PC-9 (cell line): ENCODE results near the gene LRRD1. TPM values are rescaled to one million over a fixed set of nuclear protein-coding genes. Genes with fewer than 3 reads are reported as not detected.

Experiments
- BruUV-seq: library from RNA; stranded (reverse); fragments of 400-500 nt; replicated peaks from 2 replicates; lab custom pipeline; 2021; lab: Mats Ljungman, UMichigan
- CTCF ChIA-PET: fragments of 300-600 bp; sonication (Branson Sonifier 250); formaldehyde crosslinking; loops from one replicate; lab custom pipeline; 2022; ENCODE audit warnings: antibody characterized with exemption; lab: Charles Lee
- POLR2A ChIA-PET: fragments of 300-600 bp; sonication (Branson Sonifier 250); formaldehyde crosslinking; loops from one replicate; lab custom pipeline; 2022; ENCODE audit warnings: antibody characterized with exemption; ENCODE audit not compliant: unreplicated experiment; lab: Charles Lee
- DNase-seq, 2 experiments: peaks; one replicate each; pipeline versions ENCODE4 v3.0.0 to v3.0.0-alpha.2; 2015 to 2022; ENCODE audit warnings: mixed read lengths in 1 of 2
- H2AFZ ChIP-seq: fragments of 200-600 bp; sonication (generic); 2 replicates; pipeline ENCODE4 v1.8.1; 2017; ENCODE audit warnings: antibody characterized with exemption
- H3F3A ChIP-seq: fragments of 200-600 bp; sonication (generic); 2 replicates; pipeline ENCODE4 v1.8.1; 2017; ENCODE audit warnings: antibody characterized with exemption, mild to moderate bottlenecking, low read depth; ENCODE audit not compliant: insufficient read depth
- H3K27ac ChIP-seq: fragments of 200-600 bp; sonication (generic); 2 replicates; pipeline ENCODE4 v1.6.1; 2016; ENCODE audit warnings: mixed run types
- H3K27me3 ChIP-seq: fragments of 200-600 bp; sonication (generic); 2 replicates; pipeline ENCODE4 v1.6.1; 2016; ENCODE audit warnings: low read depth, mixed run types; ENCODE audit not compliant: insufficient read depth
- H3K36me3 ChIP-seq: fragments of 200-600 bp; sonication (generic); 2 replicates; pipeline ENCODE4 v1.6.1; 2016; ENCODE audit warnings: low read depth, mixed run types
- H3K4me1 ChIP-seq: fragments of 200-600 bp; sonication (generic); replicated peaks from 2 replicates; pipeline ENCODE4 v1.6.1; 2016; ENCODE audit warnings: mixed run types; ENCODE audit not compliant: insufficient read depth
- H3K4me2 ChIP-seq: fragments of 200-600 bp; sonication (generic); 2 replicates; pipeline ENCODE4 v1.6.1; 2017; ENCODE audit warnings: mixed run types
- H3K4me3 ChIP-seq: fragments of 200-600 bp; sonication (generic); 2 replicates; pipeline ENCODE4 v1.6.1; 2016; ENCODE audit warnings: mixed run types
- H3K79me2 ChIP-seq: fragments of 200-600 bp; sonication (generic); 2 replicates; pipeline ENCODE4 v1.6.1; 2017; ENCODE audit warnings: low read depth, mixed run types
- H3K9me2 ChIP-seq: fragments of 200-600 bp; sonication (generic); 2 replicates; pipeline ENCODE4 v1.8.1; 2017; ENCODE audit warnings: mild to moderate bottlenecking; ENCODE audit not compliant: insufficient read depth
- H3K9me3 ChIP-seq: fragments of 200-600 bp; sonication (generic); 2 replicates; pipeline ENCODE4 v1.8.1; 2016; ENCODE audit warnings: low read depth; ENCODE audit not compliant: insufficient read depth
- H4K20me1 ChIP-seq: fragments of 200-600 bp; sonication (generic); 2 replicates; pipeline ENCODE4 v1.8.1; 2017; ENCODE audit not compliant: insufficient read depth
- EZH2 ChIP-seq: fragments of 200-600 bp; sonication (generic); IDR thresholded peaks from 2 replicates; pipeline ENCODE4 v1.8.0; 2017; ENCODE audit warnings: antibody characterized with exemption, low read depth
- intact Hi-C: fragments of 100-400 bp; cut with micrococcal nuclease; formaldehyde crosslinking; loops from one replicate; pipeline ENCODE4 v1.10.0; 2022; ENCODE audit not compliant: unreplicated experiment
- total RNA-seq: library from RNA; stranded (reverse); gene quantifications from 2 replicates; pipeline ENCODE4 v1.2.3, GENCODE V29; 2021
- TF ChIP-seq, protein P1 (sequence below): fragments of 200-600 bp; sonication (generic); conservative IDR thresholded peaks from 2 replicates; pipeline ENCODE4 v1.6.1; 2017; ENCODE audit warnings: mixed run types, antibody characterized with exemption, mild to moderate bottlenecking, moderate library complexity

Gene LRRD1
- total RNA-seq, 1 experiment from 2014 or later: not detected

DNA sequence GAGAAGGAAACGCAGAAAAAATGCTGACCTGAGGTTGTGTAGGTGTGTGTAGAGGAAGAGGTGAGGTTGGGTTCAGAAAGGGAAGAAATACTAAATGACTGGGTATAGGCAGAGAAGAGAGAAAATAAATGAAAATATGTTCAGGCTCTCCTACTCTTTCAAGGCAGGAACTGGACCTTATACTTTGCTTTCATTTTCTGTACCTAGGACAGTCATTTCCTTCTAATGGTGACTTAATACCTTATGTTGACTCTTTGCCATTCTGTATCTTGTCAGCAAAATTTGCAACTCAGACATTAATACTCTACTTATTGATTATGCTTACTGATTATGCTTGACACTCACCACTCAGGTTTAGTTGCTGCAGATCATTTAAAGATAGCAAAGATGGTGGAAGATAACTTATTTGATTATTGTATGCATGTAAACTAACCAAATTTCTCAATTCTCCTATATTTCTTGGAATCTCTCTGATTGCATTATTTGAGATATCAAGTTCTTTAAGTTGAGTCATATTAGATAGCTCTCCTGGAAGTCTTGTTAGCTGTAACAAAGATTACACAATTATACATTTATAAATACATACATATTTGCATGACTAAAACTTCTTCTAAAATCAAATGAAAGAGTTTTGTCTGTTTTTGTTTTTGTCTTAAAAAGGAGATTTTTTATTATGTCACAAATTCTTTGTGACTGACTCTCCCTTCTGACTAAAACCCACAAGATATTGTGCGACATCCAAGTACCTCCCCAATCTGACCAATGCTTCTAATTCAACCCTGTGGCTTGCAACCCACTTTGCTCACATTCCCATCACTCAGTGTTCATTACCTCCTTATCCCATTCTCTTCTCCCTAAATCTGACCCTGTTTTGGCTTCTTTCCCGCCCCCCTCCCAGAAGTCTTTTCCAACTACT, 20.0 kb downstream of the LRRD1 start:
- Histone ChIP-seq H3K36me3 (no peaks in the 10 kb centered on the region), H3K9me3 (no peaks in the 10 kb centered on the region), H3K27me3 (no peaks in the 10 kb centered on the region), H2AFZ (no peak overlapping the region), H3K4me1 (no peaks in the 10 kb centered on the region), H3K4me3 (no peak overlapping the region), H3K4me2 (no peak overlapping the region), H3K9me2 (no peaks in the 10 kb centered on the region), H4K20me1 (no peaks in the 10 kb centered on the region), H3K27ac (no peak overlapping the region), H3F3A (no peaks in the 10 kb centered on the region), H3K79me2 (no peaks in the 10 kb centered on the region)
- BruUV-seq: no TSS peak
- intact Hi-C loops: no loop called here
- POLR2A ChIA-PET: no interaction called here
- DNase-seq: no peak
- CTCF ChIA-PET: interaction anchor here (0.6 kb wide), 1 partner anchor 15 kb away, joined by 12 read pairs; no protein-coding TSS in a partner anchor
- TF ChIP-seq, protein P1, sequence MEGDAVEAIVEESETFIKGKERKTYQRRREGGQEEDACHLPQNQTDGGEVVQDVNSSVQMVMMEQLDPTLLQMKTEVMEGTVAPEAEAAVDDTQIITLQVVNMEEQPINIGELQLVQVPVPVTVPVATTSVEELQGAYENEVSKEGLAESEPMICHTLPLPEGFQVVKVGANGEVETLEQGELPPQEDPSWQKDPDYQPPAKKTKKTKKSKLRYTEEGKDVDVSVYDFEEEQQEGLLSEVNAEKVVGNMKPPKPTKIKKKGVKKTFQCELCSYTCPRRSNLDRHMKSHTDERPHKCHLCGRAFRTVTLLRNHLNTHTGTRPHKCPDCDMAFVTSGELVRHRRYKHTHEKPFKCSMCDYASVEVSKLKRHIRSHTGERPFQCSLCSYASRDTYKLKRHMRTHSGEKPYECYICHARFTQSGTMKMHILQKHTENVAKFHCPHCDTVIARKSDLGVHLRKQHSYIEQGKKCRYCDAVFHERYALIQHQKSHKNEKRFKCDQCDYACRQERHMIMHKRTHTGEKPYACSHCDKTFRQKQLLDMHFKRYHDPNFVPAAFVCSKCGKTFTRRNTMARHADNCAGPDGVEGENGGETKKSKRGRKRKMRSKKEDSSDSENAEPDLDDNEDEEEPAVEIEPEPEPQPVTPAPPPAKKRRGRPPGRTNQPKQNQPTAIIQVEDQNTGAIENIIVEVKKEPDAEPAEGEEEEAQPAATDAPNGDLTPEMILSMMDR: no peak

DNA sequence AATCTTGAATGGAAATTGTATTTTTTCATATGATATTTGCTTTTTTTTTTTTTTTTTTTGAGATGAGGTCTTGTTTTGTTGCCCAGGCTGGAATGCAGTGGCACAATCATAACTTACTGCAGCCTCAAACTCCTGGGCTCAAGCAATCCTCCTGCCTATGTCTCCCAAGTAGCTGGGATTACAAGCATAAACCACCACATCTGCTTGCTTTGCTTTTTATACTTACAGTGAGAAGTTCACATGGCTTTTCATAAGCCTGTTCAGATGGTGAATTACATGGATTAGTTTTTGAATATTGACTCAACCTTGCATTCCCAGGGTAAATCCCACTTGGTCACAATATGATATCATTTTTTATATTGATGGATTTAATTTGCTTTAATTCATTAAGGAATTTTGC, 22.0 kb downstream of the LRRD1 start:
- Histone ChIP-seq H2AFZ (no peak overlapping the region), H3F3A (no peaks in the 10 kb centered on the region), H4K20me1 (no peaks in the 10 kb centered on the region), H3K27me3 (no peaks in the 10 kb centered on the region), H3K4me3 (no peak overlapping the region), H3K4me2 (no peak overlapping the region), H3K36me3 (no peaks in the 10 kb centered on the region), H3K4me1 (no peaks in the 10 kb centered on the region), H3K27ac (no peak overlapping the region), H3K9me3 (no peaks in the 10 kb centered on the region), H3K79me2 (no peaks in the 10 kb centered on the region), H3K9me2 (no peaks in the 10 kb centered on the region)
- DNase-seq: no peak
- ChIA-PET CTCF (no interaction called here), POLR2A (no interaction called here)
- TF ChIP-seq, protein P1: no peak
- no peak for TF ChIP-seq EZH2
- intact Hi-C loops: no loop called here
- BruUV-seq: no TSS peak

DNA sequence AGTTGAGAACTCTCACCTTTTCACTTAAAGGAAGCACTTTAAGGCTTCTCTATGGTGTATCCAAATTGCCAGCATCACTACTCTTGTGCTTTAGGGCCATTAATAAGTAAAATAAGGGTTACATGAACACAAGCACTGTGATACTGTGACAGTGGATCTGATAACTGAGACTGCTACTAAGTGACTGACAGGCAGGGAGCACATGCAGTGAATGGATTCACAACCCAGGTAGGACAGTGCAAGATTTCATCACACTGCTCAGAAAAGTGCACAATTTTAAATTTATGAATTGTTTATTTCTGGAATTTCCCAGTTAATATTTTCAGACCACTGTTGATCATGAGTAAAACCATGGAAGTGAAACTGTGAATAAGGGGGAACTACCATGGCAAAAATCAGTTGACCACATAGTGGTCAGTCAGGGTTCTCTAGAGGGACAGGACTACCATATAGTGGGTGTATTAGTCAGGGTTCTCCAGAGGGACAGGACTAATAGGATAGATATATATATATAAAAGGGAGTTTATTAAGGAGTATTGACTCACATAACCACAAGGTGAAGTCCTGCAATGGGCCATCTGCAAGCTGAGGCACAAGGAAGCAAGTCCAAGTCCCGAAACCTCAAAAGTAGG, 23.7 kb downstream of the LRRD1 start:
- no peaks in the 10 kb centered on the region for H3K36me3 ChIP-seq
- no peaks in the 10 kb centered on the region for H4K20me1 ChIP-seq
- TF ChIP-seq, protein P1: no peak
- TF ChIP-seq EZH2: no peak
- no peaks in the 10 kb centered on the region for H3K9me2 ChIP-seq
- intact Hi-C loops: no loop called here
- H3K79me2 ChIP-seq: no peaks in the 10 kb centered on the region
- no peaks in the 10 kb centered on the region for H3K27me3 ChIP-seq
- no peaks in the 10 kb centered on the region for H3K9me3 ChIP-seq
- H3K27ac ChIP-seq: no peak overlapping the region
- DNase-seq: no peak
- no peaks in the 10 kb centered on the region for H3F3A ChIP-seq
- no peaks in the 10 kb centered on the region for H3K4me1 ChIP-seq
- CTCF ChIA-PET: no interaction called here
- no TSS peak for BruUV-seq
- H3K4me3 ChIP-seq: no peak overlapping the region
- no peak overlapping the region for H3K4me2 ChIP-seq
- POLR2A ChIA-PET: no interaction called here
- H2AFZ ChIP-seq: no peak overlapping the region
